Testis (tissue), 3 donors: ENCODE data around the gene CA10. TPM values are rescaled to one million over a fixed set of nuclear protein-coding genes. Genes with fewer than 3 reads are reported as not detected.

Source experiments
- DNase-seq: peaks from one replicate; pipeline ENCODE4 v3.0.0-alpha.2; 2019
- H3K27ac ChIP-seq, 2 donors: fragments of 200-600 bp; sonication (generic); one replicate each; pipeline ENCODE4 v1.5.1; 2019
- H3K27me3 ChIP-seq: fragments of 200-600 bp; sonication (generic); one replicate; pipeline ENCODE4 v1.5.1; 2019
- H3K36me3 ChIP-seq: fragments of 200-600 bp; sonication (generic); one replicate; pipeline ENCODE4 v1.5.1; 2017; ENCODE audit warnings: low read depth; ENCODE audit errors: missing control alignments
- H3K4me1 ChIP-seq: fragments of 200-600 bp; sonication (generic); one replicate; pipeline ENCODE4 v1.5.1; 2019
- H3K4me3 ChIP-seq, 2 donors: fragments of 200-600 bp; sonication (generic); one replicate each; pipeline ENCODE4 v1.5.1; 2017 to 2019
- H3K9me3 ChIP-seq: fragments of 200-600 bp; sonication (generic); one replicate; pipeline ENCODE4 v1.5.1; 2017
- CTCF ChIP-seq, 3 experiments: fragments of 450-650 bp in 2 of 3; fragments of 200-600 bp in 1 of 3; sonication (generic) in 1 of 3; IDR thresholded peaks; one replicate each; pipeline ENCODE4 v1.5.1; 2016 to 2019; ENCODE audit warnings: antibody characterized with exemption in 3 of 3, mild to moderate bottlenecking in 2 of 3, moderate library complexity in 1 of 3
- POLR2A ChIP-seq: fragments of 450-650 bp; IDR thresholded peaks from one replicate; pipeline ENCODE4 v1.6.1; 2017; ENCODE audit warnings: antibody characterized with exemption, mild to moderate bottlenecking, moderate library complexity
- WGBS, 2 donors: methylation state at CpG; one replicate each; pipeline ENCODE4 v1.1.5; 2018; 5-methylcytosine and 5-hydroxymethylcytosine counted together
- intact Hi-C: fragments of 100-400 bp; cut with DNase I; formaldehyde crosslinking; loops from one replicate; pipeline ENCODE4 v1.15.1; 2023; ENCODE audit warnings: low total_unique reads
- polyA plus RNA-seq: library from polyadenylated mRNA; stranded (reverse); fragments of 350-450 nt; fragmentation: Illumina TruSeq; extraction: RNeasy Lipid Tissue Mini Kit (QIAGEN cat#74804); gene quantifications from one replicate; pipeline ENCODE4 v1.2.3, GENCODE V29; 2014; ENCODE audit warnings: low read depth, low replicate concordance; ENCODE audit not compliant: insufficient read depth
- total RNA-seq, 2 donors: library from RNA; depleted of rRNA; stranded (reverse); fragments of >200 nt; gene quantifications; one replicate each; pipeline ENCODE4 v1.2.3, GENCODE V29; 2016

Gene CA10
- total and polyA plus RNA-seq, 3 donors from 2014 or later = 5.0 to 30.7 (median 5.3) TPM

GRCh38 chr17:51734976-51735375 lies 423.5 kb downstream of the CA10 start:
- DNase-seq = no peak
- Histone ChIP-seq H3K4me1 (no peaks in the 10 kb centered on the region), H3K36me3 (no peaks in the 10 kb centered on the region), H3K27me3 (no peaks in the 10 kb centered on the region), H3K4me3 (no peak overlapping the region), H3K9me3 (no peaks in the 10 kb centered on the region), H3K27ac (no peak overlapping the region)
- TF ChIP-seq CTCF (IDR thresholded peaks at IDR 0.05) (no peak), POLR2A (no peak)
- 93 to 96% methylated on average over 2 of the region's 2 CpGs for WGBS, 2 donors
- intact Hi-C loops = no loop called here

- H3K9me3 ChIP-seq = no peaks in the 10 kb centered on the region
- TF ChIP-seq POLR2A (no peak), CTCF (IDR thresholded peaks at IDR 0.05) (peak in 1 of 3 experiments; percentile 69)
- H3K36me3 ChIP-seq = no peaks in the 10 kb centered on the region
- no peaks in the 10 kb centered on the region for H3K4me1 ChIP-seq
- WGBS, 2 donors = 68 to 75% methylated on average over 4 of the region's 4 CpGs
- H3K27me3 ChIP-seq = no peaks in the 10 kb centered on the region
- no peak overlapping the region for H3K27ac ChIP-seq
- DNase-seq = peak; percentile 25
- intact Hi-C loops = no loop called here
- H3K4me3 ChIP-seq = no peak overlapping the region
These were observed 424.1 kb downstream of the CA10 start for GRCh38 chr17:51734462-51734861.

DNA sequence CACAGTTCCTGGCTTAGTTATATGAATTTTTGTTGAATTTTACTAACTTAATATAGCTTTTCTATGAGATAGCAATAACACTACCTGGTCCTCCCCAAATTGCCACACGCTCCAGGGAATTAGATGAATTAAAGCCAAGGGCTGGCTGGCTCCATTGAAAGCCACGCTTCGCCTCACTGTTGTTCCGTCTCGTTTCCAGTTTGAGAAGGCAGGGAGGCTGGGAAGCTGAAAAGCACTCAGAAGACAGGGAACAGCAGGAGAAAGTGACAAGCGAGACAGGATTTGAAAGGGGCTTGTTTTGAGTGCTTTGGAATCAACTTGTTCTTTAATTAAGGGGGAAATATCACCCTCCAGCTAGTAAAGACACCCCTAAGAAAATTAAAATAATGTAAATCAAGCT lies 425.3 kb downstream of the CA10 start:
- Histone ChIP-seq H3K27me3 (no peaks in the 10 kb centered on the region), H3K4me3 (no peak overlapping the region), H3K36me3 (no peaks in the 10 kb centered on the region), H3K9me3 (no peaks in the 10 kb centered on the region), H3K27ac (no peak overlapping the region), H3K4me1 (no peaks in the 10 kb centered on the region)
- DNase-seq = no peak
- intact Hi-C loops = no loop called here
- 84 to 88% methylated on average over 6 of the region's 6 CpGs for WGBS, 2 donors
- TF ChIP-seq CTCF (IDR thresholded peaks at IDR 0.05) (no peak), POLR2A (no peak)

DNA sequence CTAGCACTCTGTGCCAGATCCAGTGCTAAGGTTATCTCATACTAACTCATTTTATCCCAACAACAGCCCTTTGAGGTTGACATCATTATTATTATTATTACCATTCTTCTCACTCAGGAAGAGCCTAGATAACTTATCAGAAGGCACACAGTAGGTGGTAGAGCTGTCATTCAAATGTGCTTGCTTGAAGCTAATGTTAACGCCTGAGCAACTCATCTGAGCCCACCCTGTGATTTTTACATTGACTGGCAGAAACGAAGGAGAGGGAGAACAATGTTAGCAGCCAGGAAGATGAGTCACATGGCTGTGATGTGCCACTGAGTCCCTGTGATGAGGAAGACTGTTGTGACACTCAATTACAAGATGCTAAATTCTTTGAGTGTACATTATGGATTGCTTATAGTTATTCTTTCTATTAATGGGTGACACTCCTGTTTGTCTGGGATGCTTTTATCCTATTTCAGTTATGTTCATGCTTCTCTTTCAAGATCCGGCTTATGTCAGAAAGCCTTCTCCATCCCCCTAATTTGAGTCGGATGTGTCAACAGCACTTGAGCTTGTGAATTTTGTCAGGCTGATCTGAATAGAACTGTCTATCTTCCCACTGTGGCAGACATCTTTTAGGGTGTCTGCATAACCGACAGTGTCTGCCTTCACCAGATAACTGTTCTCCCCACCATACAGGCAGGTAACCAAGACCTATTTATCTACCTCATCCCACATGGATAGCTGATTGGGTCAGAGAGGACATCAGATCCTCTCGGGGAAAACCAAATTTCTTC lies 426.4 kb downstream of the CA10 start:
- intact Hi-C loops = no loop called here
- no peaks in the 10 kb centered on the region for H3K27me3 ChIP-seq
- H3K4me3 ChIP-seq = no peak overlapping the region
- H3K27ac ChIP-seq = no peak overlapping the region
- no peaks in the 10 kb centered on the region for H3K4me1 ChIP-seq
- WGBS, 2 donors = 80 to 83% methylated on average over 6 of the region's 6 CpGs
- no peaks in the 10 kb centered on the region for H3K9me3 ChIP-seq
- DNase-seq = no peak
- TF ChIP-seq POLR2A (no peak), CTCF (IDR thresholded peaks at IDR 0.05) (no peak)
- no peaks in the 10 kb centered on the region for H3K36me3 ChIP-seq
